ENCODE measurements around the gene STYXL2.
A peak's percentile ranks its signal among the peaks of the same experiment; 100 is the strongest.

The STYXL2 gene

DNA sequence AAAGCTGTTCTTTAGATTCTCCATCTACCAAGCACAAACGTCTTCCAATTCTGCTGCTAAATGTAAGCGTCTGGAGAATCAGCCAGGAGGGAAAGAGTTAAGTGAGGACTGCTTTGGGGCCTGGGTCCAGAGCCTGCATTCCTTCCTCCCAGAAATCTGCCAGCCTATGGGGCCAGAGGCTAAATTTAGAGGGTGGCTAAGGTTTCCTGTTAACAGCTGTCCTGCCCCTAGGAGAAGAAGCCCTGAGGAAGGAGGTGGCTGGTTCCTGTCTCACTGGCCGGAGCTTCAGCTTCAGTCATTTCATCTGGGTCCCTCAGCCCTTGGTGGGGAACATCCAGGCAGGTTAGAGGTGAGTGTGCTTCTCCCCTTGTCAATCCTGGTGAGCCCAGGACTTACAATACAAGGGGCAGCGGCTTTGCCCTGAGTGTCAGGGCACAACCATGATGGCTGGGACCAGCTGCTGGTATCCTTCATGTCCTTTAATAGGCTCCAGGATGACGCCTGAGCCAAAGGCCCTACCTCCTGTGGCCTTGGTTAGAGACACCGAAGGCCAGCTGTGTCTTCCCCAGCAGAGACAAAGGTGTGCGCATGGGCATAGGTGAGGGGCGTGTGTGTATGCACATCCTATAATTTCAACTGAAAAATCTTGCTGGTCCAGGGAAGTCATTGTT is at the start of gene STYXL2:
Gene STYXL2 (plus strand): TSS at position 230 of the 671 bp plus-strand sequence. CDS start 775 bp downstream, outside the sequence.
- no peak for DNase-seq (ENCODE audit: low read depth in 2 of 2)

DNA sequence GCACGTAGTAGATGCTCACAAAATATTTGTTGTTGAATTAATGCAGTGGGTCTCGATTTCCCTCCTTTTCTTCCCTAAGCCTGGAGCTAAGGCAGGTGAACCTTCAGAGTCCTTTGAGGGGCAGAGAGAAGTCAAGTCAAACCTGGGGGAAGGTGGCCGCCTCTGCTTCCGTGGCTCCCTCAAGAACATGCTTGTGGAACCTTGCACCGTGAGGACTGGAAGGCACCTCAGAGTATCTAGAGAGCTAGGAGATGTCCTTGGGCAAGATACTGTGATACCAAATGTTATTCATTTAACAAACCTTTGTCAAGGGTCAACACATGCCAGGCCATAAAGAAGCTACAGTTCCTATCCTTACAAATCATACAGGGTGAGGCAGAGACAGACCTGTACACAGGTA is 42.0 kb upstream of the STYXL2 start:
- DNase-seq (ENCODE audit: low read depth in 2 of 2), result no peak

DNA sequence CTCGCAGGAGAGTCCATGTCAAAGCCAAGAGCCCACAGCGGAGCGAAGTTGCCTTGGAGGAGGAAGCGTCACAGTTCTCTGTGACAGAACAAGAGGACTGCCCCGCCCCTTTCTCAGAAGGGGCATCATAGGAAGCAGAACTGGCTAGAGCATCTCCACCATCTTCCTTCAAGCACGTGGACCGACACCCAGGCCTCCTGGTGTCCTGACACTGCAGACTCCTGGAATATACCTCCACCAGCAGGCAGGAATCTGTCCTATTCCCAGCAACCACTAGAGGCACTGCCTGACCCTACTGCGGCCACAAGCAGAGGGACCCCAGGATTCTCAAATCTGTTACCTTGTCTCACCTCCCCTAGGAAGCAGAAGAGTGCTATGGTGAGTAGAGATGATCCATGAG is 41.5 kb upstream of the STYXL2 start:
- no peak for DNase-seq (ENCODE audit: low read depth in 2 of 2)

DNA sequence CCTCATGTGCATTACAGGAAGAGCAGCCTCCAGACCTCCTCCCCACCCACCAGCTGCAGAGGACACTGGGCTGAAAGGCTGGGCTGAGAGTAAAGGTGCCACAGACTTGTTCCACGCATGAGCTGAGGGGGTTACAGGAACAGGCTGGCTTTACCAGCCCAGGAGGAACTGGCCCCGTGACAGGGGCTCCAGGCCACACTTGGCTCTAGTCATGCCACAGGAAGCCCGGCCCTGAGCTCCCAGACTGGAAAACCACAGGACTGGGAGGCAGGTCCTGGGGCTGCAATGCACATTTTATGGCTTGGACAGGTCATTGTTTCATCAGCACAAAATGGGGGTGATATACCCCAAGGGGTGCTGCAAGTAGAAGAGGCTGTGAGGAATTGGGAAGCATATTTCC is 39.3 kb upstream of the STYXL2 start:
- no peak for DNase-seq (ENCODE audit: low read depth in 2 of 2)

DNA sequence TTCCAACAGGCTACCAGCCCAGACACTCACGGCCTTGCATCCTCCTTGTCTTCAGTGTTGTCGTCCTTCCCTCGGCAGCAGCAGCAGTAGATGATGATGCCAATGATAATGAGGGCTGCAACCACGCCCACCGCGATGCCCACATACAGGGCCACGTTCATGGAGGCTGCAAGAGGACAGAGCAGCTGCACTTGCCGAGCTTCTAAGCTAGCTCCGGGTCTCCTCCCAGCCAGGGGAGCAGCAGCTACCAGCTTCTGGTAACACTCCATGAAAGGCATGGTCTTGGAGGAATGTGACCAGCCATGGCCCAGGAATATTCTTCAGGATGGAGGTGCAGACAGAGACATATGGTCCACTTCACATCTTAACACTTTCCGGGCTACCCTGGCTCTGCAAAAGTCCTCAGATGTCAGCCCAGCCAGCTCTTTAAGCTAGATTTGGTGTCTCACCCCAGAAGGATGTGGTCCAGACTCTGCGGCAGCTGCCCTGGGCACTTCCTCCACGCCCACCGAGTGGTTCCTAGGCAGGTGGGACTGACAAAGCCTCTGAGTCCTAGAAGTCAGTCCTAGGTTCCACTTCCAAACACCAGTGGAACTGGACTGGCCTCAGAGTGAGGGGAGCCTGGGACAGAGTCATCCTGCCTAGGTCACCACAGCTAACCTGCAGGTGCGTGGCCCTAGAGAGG is 38.8 kb upstream of the STYXL2 start:
- DNase-seq (ENCODE audit: low read depth in 2 of 2), result no peak

DNA sequence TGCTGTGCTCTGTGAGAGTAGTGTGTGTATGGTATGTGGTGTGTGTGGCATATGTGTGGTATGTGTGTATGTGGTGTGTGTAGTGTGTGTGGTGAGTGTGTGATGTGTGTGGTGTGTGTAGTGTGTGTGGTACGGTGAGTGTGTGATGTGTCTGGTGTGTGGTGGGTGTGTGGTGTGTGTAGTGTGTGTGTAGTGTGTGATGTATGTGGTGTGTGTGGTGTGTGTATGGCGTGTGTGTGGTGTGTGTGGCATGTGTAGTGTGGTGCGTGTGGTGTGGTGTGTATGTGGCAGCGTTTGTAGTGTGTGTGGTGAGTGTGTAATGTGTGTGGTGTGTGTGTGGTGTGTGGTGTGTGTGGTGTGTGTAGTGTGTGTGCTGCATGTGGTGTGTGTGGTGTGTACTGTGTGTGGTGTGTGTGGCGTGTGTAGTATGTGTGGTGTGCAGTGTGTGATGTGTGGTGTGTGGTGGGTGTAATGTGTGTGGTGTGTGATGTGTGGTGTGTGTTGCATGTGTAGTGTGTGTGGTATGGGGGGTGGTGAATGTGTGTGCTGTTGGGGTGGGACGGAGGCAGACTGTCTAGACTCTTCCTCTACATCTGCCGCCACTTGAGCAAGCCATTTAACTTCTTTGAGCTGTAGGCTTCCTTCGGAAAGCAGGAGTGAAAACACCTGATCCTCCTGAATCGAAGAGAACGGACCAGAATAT is 37.2 kb upstream of the STYXL2 start:
- no peak for DNase-seq (ENCODE audit: low read depth in 2 of 2)

DNA sequence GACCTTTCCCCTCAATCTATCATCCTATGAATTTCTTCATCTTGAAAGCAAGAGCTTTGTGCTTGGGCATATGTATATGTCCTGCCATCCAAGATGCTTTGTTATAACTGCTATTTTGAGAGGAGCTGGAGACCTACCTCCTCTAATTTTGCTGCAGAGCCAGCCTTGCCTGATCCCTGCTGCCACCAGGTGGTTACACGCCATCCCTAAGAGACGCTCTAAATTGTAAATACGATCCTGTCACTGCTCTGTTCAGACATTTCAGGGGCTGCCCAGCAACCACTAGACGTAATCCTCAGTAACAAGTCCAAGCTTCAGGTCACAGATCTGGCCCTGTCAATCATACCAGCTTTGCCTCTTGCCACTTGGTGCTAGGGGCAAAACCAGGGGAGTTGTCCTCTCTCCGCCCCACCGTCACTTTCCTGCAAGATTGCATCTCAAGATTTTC is 36.6 kb upstream of the STYXL2 start:
- no peak for DNase-seq (ENCODE audit: low read depth in 2 of 2)

DNA sequence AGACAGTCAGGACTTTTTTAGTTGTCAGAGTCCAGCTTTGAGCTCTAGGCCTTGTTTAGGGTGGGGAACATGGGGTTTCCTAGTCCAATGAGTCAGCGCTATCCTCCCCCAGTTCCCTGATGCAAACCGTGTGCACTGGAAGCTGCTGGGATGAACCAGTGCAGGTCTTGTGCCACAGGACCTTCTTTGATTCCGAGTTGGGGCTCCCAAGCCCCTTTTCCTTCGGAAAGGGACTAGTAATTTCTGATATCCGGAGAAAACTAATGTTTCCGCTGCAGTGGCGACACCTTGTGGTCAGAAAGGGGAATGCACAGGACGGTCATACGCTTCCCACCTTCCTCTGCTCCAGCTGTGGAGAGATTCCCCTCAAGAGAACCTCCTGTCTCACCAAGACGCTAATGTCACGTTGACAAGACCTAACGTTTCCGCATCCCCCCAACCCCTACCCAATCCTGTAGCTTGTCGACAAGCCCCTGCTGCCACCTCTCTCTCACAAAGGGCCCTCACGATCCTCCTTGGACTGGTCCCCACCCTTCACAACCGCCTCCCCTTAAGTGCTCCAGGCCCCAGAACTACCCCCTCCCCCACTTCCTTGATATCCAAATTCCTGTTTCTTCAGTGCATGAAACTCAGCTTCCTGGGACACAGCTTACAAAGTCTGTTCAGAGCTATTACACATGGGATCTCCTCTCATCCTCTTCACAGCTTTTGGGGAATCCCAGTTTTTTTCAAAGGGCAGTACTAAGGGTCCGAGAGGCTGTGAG is 34.6 kb upstream of the STYXL2 start:
- DNase-seq (ENCODE audit: low read depth in 2 of 2), result peak; percentile 11 to 30

DNA sequence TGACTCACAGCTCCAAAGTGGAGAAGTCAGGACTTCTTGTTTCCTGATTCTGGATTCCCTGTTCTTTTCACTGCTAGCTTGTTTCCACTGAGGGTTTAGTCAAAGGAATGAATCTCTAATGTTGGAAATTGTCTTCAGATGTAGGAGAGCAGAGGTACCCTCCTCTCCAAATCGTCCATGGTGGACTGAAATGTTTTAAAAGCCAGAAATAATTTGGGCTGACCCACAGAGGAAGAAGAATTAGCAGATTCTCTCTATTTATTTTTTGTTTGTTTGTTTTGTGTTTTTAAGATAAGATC is 34.1 kb upstream of the STYXL2 start:
- no peak for DNase-seq (ENCODE audit: low read depth in 2 of 2)

DNA sequence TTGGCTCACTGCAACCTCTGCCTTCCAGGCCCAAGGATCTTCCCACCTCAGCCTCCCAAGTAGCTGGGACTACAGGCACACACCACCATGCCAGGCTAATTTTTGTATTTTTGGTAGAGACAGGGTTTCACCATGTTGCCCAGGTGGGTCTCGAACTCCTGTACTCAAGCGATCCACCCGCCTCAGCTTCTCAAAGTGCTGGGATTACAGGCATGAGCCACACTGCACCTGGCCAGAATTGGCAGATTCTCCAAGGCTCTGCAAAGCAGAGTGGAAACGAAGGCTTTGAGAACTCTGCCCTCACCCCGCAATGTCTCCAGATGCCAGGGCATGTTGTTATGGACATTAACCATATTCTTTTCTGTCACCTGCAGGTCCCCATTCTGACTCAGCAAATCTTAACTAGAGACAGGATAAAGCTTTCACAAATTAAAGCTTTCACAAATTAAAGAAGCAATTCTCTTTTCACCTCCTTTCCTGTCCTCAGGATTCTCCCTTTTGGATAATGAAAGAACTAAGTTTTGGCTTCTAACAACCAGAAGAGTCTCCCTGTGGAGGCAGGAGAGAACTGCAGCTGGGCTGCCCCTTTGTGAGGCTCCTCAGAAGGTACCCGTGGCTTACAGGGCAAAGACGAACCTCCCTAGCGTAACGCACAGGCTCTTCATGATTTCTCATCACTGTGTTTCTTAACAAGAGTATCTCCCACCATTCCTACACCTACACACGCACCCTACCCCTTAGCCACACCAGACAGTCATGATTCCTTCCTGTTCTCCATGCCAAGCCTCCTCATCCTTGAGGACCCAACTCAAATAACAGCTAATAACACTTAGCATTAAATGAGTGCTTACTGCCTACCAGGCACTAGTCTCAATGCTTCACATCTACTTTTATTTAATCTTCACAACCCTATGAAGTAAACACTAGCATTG is 33.5 kb upstream of the STYXL2 start:
- DNase-seq (ENCODE audit: low read depth in 2 of 2), result no peak

DNA sequence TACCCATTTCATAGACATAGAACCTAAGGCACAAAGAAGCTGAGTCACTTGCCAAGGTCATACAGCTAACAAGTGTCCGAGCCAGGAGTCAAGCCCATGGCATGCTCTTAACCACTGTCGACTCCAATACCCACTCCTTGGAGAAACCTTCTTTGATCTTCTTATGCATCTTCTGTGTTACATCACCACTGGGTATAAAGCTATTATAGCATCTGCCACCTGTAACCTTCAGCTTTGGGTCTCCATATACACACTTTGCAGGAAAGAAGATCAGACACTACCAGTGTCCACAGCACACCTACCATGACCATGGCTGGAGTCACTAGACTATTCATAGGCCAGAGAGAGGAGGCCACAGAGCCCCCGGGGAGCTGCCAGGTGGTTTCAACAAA is 32.8 kb upstream of the STYXL2 start:
- DNase-seq (ENCODE audit: low read depth in 2 of 2), result no peak

DNA sequence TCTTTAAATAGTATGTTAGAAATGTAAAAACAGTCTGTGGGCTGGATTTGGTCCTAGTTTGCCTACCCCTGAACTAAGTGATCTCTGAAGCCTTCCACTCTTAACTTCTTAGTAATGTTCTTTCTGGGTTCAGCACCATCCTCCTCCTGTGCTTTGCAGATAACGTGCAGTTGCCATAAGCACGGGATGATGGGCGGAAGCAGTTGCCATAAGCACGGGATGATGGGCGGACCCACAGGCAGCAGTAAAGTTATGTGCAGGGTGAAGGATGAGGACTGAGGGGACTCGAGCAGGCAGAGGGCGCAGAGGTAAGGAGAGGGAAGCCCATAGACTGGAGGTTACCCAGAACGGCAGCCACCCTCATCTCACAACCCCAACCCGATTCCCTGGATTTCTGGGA is 29.3 kb upstream of the STYXL2 start:
- no peak for DNase-seq (ENCODE audit: low read depth in 2 of 2)

DNA sequence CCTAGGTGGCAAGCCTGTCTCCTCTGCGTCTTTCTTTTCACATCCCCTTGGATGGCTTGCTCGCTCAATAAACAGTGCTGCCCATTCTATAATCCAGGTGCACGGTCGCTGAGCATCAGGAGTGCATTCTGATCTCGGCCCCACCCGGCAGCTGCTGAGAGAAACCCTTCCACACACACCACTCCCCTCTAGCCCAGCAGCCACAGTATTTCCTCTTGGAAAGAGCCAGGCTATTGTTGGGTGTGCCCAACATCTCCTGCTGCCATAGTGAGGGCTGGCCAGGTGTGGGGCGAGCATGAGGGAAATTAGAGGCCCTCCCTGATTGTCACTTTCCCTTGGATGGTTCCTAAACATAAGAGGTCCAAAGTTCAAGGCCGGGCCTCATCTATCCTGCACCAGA is 28.4 kb upstream of the STYXL2 start:
- no peak for DNase-seq (ENCODE audit: low read depth in 2 of 2)

DNA sequence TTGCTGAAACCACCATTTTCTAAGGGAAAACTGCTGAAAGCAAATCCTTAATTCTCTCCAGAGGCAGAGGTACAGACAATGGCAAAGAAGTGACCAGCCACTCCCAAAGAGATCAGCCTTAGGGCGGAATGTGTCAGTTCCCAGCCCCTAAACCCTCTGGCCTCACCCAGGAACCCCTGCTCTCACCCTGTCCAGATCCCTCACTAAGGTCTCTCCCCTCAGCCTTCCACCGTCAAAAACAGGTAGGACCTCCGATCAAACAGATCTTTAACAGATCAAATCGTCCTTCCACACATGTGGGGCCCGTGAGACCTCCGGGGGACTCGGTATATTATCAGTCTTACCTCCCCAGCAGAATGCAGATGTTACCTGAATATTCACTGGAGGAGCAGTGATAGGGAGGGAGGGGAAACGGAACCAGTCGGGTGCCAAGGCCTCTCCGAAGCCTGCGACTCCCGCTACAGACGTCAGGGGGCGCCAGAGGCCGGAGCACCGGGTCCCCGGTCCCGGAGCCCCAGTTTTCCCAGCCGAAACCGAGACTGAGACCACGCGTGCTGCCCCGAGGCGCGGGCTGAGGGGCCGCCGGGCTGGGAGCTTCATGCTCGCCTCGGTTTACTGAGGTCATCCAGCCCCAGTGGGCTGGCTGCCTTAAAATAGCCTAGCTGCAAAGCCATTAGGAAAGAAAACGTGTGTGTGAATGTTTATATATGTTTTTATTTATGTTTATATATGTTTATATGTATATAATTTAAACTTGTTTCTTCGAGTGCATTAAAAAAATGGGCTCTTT is 27.3 kb upstream of the STYXL2 start:
- peak in 1 of 2 experiments; percentile 3 for DNase-seq (ENCODE audit: low read depth in 2 of 2)

DNA sequence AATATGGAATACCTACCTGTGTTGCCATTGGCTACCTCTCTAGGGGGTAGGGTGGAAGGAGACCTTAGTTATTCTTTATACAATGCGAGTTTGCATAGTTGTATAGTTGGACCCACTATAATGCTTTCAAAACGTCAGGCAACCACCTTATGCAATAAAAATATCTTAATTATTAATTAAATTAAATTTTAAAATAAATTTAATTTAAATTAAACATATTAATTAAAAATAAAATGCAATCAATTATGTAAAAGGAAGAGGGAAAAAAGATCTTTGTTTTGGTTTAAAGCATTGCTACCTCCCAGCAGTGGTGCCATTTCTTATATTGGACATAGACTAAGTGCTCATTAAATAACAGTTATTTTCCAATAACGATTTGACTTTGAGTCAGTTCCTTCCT is 26.0 kb upstream of the STYXL2 start:
- DNase-seq (ENCODE audit: low read depth in 2 of 2), result no peak

DNA sequence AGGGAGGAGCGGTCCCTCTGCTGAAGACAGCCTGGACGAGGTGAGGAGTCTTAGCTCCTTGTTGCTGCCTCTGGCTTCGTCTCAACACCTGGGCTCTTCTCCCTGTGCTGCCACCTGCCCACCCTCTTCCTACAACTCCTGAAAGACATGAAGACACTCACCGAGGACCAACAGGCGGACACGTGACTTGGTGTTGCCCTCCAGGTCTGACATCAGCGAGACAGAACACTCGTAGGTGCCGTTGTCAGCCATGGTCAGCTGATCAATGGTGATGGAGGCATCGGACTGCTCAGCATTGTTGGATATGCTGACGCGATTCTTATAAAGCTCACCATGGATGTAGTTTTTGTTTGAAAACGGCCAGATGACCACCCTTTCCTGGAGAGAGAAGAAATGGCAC is 25.1 kb upstream of the STYXL2 start:
- no peak for DNase-seq (ENCODE audit: low read depth in 2 of 2)

DNA sequence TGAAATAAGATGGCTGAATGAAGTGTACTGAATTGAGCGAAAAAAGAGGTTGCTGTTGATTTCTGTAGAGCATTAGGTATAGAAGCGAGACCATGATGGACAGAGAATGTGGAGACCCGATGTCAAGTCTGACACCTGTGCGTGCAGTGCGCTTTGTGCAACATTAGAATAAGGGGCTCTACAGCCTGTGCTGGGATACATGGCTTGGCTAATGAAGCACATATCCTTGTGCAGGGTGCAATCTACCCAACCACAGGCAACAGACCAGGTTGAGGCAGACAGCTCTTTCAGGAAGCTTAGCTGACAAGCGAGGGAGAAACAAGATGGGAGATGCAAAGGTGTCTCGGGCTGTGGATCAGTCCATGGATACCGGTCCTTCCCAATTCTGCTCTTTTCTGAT is 22.6 kb upstream of the STYXL2 start:
- no peak for DNase-seq (ENCODE audit: low read depth in 2 of 2)

DNA sequence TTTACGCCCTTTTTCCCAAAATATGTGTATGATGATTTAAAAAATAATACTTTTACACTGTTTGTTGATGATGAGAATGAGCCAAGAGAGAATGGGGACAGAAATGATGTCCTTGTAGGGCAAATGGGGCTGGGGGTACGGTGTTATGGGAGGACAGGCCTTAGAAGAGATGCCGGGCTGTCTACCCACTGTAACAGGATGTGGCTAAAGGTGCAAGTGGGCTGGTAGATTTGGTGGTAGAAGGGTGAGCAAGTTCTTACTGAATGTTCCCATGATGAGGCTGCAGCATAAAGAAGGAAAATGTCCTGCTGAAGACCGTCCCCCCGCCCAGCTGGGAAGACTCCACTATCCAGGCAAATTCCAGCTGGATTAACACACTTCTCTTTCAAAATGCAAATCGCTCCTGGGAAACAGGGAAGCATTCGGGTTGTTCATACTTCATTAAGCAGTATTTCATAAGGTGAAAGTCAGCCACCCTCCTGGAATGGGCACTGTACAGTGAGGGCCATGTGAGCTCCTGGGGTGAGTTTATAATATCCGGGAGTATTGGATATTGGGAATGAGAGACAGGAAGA is 17.7 kb upstream of the STYXL2 start:
- DNase-seq (ENCODE audit: low read depth in 2 of 2), result no peak

DNA sequence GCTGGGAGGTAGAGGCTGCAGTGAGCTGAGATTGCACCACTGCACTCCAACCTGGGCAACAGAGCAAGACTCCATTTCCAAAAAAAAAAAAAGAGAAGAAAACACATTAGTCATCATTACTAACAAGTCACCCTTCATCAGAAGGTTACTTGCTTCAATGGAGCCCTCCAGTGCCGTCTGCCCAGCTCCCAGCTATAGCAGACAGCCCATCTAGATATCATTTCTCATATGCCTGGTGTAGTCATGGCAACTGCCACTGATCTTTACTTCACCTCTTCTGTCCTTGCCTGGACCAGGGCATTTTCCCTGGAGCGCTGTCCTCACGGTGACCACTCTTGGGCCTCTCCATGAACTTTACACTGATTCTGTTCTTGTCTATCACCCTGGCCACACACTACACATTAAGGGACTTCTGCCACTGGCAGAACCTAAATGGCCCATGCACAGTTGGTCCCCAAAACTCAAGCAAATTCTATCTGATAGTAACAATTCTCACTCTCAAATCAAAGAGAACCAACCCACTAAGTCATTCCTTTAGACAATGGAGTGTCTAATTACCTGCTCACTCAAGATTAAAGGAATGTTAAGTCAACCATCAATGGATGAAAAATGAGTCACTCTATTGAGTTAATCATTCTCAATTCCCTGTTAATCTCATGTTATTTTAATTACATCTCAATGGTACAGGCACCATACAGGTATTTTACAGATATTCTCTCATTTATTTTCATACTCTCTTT is 16.6 kb upstream of the STYXL2 start:
- DNase-seq (ENCODE audit: low read depth in 2 of 2), result no peak

DNA sequence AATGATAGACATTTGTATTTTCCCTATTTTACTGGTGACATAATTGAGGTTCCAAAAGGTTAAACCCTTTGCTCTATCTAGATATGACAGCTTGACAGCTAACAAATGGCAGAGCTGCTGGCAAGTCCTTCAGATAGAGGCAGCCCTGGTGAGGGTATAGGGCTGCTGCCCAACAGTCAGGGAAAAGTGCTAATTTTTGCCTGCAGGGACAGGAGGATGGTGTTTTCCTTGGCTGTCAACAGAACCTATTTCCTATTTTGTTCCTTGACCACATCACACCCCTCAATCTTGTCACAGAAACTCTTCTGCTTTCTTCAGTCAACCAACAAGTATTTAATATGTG is 16.0 kb upstream of the STYXL2 start:
- no peak for DNase-seq (ENCODE audit: low read depth in 2 of 2)

All from fibroblast of skin of left biceps (primary cell).